Measurements from ENCODE around the gene ARHGEF19. TPM values are rescaled to one million over a fixed set of nuclear protein-coding genes. Genes with fewer than 3 reads are reported as not detected.

The ARHGEF19 gene
- total RNA-seq, 1 donor from 2014 or later: 29.5 TPM

Other genes starting within 250 kb of the ARHGEF19 start
- 27.8 and 42.2 TPM in 2 replicates for gene ZBTB17, start 236.6 kb downstream of the ARHGEF19 start, total RNA-seq (ENCODE audit: low replicate concordance)
- gene SRARP, start 208.4 kb downstream of the ARHGEF19 start, total RNA-seq (ENCODE audit: low replicate concordance): not detected in 2 replicates
- gene HSPB7, start 194.6 kb downstream of the ARHGEF19 start, total RNA-seq (ENCODE audit: low replicate concordance): 0.48 and 0.64 TPM in 2 replicates
- gene CLCNKA, start 190.6 kb downstream of the ARHGEF19 start, total RNA-seq (ENCODE audit: low replicate concordance): 0.38 and 1.6 TPM in 2 replicates
- 0.95 and 1.6 TPM in 2 replicates for gene CLCNKB, start 168.9 kb downstream of the ARHGEF19 start, total RNA-seq (ENCODE audit: low replicate concordance)
- 1.4 and 3.1 TPM in 2 replicates for gene FAM131C, start 139.0 kb downstream of the ARHGEF19 start, total RNA-seq (ENCODE audit: low replicate concordance)
- 40.3 and 77.9 TPM in 2 replicates for gene EPHA2, start 56.6 kb downstream of the ARHGEF19 start, total RNA-seq (ENCODE audit: low replicate concordance)
- gene CPLANE2, start 24.5 kb upstream of the ARHGEF19 start, total RNA-seq (ENCODE audit: low replicate concordance): 11.1 and 12.9 TPM in 2 replicates
- 18.4 and 19.0 TPM in 2 replicates for gene FBXO42, start 139.8 kb upstream of the ARHGEF19 start, total RNA-seq (ENCODE audit: low replicate concordance)
- gene SZRD1, start 154.6 kb upstream of the ARHGEF19 start, total RNA-seq (ENCODE audit: low replicate concordance): 127 and 140 TPM in 2 replicates
- gene SPATA21, start 224.8 kb upstream of the ARHGEF19 start, total RNA-seq (ENCODE audit: low replicate concordance): not detected in 2 replicates
- gene NECAP2, start 228.1 kb upstream of the ARHGEF19 start, total RNA-seq (ENCODE audit: low replicate concordance): 45.9 and 48.2 TPM in 2 replicates

Data from type B pancreatic cell (in vitro differentiated cells).